A549 treated with CpdA at 1 μM for 4 hours (cell line): ENCODE measurements around the gene AVPR1A. TPM values are rescaled to one million over a fixed set of nuclear protein-coding genes. Genes with fewer than 3 reads are reported as not detected.

Source experiments
- total RNA-seq: library from RNA; stranded (reverse); fragments of 200-300 nt; extraction: Qiagen RNA extraction; gene quantifications from 5 replicates; pipeline ENCODE4 v1.2.3, GENCODE V29; 2022; ENCODE audit warnings: low read depth

AVPR1A gene
- total RNA-seq = 0.02 TPM in 1 of 5 replicates, not detected in the others

GRCh38 chr12:63150713-63151622 lies at the start of gene AVPR1A:
Gene AVPR1A (minus strand): TSS chr12:63151201. CDS start chr12:63150836, 365 bp downstream.

Other genes with a start within 250 kb of the AVPR1A start
- gene PPM1H, start 216.1 kb downstream of the AVPR1A start, total RNA-seq = 6.6 to 9.6 TPM (median 7.9 TPM) in 5 replicates